ENCODE data around the gene NME4.

- TF ChIP-seq CTCF (IDR thresholded peaks at IDR 0.05) = no peak
- TF ChIP-seq POLR2A (IDR thresholded peaks at IDR 0.05) = no peak
Measured at GRCh38 chr16:397135-397661, at the start of gene NME4.

Data from testis (tissue), 2 donors.